Cerebellar nuclear complex (tissue), 1 donor: ENCODE data around the gene TMEM198.
A peak's percentile ranks its signal among the peaks of the same experiment; 100 is the strongest.

Experiments used
- DNase-seq, 2 experiments: peaks; one replicate each; lab custom pipeline; 2025; lab: John Stamatoyannopoulos, UW

Gene TMEM198

DNA sequence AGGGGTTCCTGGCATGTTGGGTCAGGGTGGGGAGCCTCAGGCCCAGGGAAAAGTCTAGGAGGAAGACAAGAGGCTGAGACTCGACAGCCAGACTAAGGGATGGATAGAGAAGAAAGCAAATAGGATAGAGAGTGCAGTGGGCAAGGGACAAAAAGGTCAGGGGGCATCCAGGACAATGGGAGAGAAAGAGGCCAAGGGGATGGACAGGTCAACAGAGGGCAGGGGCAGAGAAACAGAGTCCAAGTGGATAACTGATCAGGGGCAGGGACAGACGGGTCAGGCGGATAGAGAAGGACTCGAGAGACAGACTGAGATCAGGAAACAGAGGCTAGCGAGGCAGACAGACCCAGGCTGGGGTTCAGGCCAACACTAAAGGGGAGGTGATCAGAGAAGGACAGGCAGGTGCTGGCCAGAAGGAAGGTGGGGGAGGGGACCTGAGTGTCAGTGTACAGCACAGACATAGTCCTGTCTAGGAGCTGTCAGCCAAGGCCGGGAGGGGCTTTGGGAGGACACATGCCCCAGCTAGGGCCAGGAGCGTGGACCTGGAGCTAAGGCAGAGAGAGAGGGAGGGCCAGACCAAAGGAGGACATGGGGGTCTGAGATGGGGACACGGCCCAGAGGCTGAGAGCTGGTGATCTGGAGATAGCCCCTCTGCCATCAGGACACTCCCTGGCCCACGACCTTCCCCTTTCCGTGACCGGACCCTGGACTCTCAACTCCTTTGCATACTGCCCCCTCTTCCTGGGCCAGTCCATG, 17.3 kb upstream of the TMEM198 start:
- no peak for DNase-seq

DNA sequence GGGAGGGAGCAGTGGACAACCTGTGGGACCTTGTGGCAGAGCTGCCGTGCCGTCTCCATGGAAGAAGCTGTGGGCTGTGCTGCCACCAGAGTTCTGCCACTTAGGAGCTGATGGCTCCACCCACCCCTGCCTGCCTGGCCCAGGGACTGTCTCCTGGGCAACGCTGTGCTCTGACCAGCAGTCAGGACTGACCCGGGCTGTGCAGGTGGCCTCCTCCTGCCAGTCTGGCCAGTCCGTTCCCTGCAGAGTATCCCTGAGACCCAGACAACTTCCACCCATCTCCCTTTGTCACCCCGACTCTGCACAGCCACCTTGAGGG, 16.8 kb upstream of the TMEM198 start:
- no peak for DNase-seq

DNA sequence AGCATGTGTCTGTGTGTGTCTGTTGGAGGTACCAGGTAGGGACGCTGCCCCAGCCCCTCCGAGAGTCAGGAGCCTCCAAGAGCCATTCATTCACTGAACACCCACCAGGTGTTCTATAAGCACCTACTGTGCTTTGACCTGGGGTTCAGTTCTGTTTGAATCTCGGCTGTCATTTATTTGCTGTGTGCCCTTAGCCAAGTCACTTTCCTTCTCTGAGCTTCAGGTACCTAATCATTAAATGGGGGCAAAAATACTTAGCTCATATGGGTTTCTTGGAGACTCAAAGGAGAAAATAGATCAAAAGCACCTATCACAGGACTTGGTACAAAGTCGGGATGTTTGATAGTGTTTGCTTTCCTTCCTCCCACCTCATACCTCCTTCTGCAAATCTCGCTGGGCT, 16.4 kb upstream of the TMEM198 start:
- no peak for DNase-seq

DNA sequence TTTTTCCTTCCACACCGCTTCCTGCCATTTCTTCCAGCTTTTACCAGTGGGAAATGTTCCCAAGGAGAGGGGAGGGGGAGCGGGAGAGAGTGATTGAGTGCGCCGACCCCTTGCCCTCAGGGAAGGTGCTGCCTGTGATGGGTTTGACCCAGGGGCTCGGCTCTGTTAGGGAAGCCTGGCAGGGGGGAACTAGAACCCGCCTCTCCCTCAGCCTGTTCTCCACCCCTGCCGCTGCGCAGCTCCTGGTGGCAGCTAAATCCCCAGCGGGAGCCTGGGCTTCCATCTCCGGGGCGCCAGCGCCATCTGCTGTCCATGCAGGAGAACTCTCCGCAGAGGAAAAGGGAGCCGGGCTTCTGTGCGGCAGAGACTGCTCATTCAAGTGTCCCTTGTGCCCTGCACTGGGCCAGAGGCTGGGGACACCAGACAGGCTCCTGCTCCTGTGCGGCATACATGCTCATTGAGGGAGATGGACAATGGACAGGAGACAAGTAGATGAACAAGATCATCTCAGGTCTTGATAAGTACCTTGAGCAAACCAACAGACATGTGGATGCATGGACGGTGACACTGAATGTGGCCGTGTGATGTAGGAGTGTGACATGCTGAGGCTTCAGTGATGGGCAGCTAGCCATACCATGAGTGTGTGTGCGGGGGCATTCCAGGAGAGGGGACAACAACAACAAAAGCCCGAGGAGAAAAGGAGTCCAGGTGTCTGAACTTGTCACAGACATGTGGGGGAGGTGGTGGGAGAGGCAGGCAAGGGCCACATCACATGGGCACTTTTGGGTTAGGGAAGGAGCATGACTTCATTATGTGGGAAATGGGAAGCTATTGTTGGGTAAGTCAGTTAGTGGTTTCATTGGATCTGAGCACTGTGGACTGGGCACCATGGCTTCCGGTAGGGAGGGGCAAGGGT, 13.5 kb upstream of the TMEM198 start:
- peak; percentile 8 to 64 for DNase-seq

DNA sequence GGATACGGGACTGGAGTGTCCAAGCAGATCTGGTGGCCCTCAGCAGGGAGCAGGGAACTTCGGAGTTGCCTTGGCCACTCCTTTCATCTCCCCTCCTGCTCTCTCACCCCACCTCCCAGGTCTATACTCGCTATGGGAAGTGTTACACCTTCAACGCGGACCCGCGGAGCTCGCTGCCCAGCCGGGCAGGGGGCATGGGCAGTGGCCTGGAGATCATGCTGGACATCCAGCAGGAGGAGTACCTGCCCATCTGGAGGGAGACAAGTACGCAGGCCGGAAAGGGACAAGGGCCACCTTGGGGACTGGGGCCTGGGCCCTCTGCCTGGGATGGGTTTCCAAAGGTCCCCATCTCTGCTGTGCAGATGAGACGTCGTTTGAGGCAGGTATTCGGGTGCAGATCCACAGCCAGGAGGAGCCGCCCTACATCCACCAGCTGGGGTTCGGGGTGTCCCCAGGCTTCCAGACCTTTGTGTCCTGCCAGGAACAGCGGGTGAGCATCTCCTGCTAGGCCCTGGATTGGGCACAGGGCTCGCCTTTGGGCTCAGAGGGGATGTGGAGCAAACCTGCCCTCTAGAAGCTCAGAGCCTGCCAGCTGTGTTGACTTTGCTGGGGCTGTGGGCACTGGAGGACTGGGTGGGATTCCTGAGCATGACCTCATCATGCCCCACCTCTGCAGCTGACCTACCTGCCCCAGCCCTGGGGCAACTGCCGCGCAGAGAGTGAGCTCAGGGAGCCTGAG, 12.0 kb upstream of the TMEM198 start:
- DNase-seq = no peak

DNA sequence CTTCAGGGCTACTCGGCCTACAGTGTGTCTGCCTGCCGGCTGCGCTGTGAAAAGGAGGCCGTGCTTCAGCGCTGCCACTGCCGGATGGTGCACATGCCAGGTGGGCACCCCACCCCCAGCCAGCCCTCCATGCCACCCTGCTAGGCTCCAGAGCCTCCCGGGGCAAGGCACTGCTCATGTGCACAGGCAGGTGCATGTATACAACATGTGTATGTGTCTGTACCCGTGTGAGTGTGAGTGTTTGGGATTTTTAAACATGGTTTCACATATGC, 11.5 kb upstream of the TMEM198 start:
- no peak for DNase-seq

DNA sequence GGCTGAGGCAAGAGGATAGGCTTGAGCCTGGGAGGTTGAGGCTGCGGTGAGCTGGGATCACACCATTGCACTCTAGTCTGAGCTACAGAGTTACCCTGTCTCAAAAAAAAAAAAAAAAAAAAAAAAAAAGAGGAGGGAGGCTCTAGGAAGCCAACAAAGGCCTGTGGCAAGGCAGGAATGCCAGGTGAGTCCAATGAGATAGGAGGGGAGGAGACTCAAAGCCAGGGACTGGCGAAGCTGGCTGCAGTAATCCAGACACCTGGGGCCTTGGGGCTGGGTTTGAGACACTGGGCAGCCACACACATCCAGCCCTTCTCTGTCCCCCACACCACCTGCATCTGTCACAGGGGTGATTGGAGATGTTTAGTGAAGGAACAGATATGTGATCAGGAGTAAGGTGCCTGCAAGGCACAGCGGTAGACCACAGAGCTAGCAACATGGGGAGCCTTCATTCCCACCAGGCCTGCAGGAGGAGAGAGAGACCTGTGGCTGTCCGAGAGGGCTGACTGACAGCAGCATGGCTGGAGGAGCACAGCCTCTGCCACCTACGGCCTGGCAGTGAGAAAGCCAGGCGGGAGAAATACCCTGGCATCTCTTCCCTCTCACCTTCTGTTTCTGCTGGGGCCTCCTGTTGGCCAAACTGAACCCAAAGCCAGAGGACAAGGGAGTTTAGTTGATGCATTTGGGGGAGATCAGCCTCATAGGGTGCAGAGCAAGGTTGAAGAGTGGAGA, 9.7 kb upstream of the TMEM198 start:
- DNase-seq = no peak

DNA sequence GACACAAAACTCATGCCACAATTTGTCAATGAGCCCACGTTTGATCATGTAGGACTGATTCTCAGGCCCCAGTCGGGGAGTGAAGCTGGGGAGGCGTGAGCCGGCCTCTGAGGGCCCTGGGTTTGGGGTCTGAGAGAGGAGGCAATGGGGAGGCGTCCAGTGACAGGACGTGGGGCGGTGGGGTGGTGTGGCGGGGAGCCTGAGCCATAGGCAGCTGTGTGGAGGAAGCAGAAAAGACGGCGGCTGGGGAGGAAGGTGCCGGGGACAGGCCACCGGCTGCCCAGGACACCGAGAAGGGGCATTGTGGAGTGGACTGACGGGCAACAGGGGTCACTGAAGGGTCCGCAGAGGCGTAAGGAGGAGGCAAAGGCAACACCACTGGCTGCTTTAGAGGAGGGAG, 7.4 kb upstream of the TMEM198 start:
- no peak for DNase-seq

DNA sequence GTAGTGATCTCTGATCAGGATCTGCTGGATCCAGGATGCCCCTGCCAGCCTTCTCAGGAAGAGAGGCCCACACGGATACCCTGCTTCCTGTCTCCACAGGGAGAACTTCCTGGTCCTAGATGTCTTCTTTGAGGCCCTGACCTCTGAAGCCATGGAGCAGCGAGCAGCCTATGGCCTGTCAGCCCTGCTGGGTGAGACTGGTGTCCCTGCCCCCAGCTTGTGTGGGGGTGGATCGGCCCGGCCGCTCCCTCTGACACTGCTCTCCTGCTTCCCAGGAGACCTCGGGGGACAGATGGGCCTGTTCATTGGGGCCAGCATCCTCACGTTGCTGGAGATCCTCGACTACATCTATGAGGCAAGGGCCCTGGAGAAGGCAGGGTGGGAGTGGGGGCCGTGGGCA, 6.9 kb upstream of the TMEM198 start:
- DNase-seq = no peak

DNA sequence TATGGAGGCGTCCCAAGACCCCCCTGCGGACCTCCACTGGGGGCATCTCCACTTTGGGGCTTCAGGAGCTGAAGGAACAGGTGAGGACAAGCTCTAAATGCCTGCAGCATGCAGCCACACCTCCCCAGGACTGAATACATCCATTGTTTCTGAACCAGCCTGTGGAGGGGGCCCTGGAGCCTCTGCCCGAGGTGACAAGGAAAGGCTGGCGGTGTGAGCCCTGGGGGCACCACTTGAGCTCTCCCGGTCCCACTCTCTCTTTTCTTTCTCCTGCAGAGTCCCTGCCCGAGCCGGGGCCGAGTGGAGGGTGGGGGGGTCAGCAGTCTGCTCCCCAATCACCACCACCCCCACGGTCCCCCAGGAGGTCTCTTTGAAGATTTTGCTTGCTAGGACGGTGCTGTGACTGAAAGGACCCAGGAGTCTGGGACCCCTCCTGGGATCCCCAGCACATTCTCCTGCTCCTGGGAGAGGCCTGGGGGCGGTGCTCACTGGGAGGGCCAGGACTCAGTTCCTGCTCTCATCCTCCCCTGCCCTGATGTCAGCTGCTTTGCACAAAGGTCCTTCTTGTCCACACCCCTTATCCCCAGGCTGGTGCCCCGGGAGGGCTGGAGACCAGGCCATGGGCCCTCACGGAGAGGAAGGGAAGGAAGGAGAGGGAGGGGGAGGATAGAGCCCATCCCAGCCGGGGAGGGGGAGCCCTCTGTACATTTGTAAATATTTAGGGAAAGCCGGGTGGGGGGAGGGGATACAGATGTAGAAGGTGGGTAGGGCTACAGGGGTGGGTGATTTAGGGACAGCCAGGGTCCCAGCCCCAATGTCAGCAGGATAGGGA, 6.0 kb upstream of the TMEM198 start:
- DNase-seq = no peak

DNA sequence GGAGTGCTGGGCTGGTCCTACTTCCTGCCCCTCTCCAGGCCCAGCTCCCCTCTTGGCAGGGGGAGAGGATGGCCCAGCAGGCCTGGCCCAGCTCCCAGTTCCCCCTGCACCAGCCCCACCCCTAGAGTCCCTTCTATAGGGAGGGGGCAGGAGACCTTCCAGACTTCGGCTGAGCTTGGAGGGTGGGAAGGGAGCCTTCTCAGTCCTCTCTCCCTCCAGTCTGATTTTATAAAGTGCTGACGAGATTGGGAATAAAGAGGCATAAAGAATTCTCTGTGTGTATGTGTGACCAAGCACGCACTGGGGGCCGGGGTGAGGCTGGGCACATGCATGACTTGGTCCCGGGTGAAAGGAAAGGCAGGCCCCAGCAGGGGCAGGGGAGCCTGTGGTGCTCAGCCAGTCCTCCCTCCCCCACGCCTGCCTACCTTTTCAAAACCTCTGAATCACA, 5.3 kb upstream of the TMEM198 start:
- no peak for DNase-seq

DNA sequence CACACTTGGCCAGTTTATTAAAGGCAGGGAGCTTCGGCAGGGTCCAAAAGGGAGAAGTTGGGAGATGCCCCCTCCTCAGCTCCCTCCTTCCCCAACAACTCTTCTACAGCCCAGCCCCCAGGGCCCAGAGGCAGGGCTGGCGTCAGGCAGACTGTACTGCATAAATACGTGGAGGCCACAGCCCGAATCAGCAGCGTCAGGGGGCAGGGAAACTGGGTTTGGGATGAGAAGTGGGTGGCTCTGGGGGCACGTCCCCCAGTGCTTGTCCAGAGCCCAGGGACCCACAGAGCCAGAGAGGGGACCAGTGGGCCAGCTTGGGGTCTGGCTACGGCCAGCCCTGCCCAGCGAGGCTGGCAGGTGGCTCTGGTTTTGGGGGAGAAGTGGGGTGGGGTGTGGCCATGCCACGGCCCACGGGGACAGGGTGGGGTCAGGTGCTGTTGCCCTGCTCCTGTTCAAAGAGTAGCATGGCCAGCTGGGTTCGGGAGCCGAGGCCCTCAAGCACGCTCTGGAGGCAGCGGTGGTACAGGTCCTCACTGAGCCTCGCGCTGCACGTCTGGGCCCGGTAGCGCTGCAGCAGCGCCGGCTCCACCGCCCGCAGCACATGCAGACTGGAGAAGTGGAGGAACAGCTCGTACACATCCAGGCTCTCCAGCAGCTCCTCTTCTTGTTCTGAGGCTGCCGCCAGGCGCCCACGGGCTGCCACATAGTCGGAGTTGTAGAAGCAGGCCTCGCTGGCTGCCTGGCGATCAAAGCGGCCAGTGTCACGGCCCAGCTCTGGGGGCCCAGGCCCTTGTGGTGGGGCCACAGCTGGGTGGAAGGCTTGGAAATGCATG, 4.7 kb upstream of the TMEM198 start:
- DNase-seq = no peak

DNA sequence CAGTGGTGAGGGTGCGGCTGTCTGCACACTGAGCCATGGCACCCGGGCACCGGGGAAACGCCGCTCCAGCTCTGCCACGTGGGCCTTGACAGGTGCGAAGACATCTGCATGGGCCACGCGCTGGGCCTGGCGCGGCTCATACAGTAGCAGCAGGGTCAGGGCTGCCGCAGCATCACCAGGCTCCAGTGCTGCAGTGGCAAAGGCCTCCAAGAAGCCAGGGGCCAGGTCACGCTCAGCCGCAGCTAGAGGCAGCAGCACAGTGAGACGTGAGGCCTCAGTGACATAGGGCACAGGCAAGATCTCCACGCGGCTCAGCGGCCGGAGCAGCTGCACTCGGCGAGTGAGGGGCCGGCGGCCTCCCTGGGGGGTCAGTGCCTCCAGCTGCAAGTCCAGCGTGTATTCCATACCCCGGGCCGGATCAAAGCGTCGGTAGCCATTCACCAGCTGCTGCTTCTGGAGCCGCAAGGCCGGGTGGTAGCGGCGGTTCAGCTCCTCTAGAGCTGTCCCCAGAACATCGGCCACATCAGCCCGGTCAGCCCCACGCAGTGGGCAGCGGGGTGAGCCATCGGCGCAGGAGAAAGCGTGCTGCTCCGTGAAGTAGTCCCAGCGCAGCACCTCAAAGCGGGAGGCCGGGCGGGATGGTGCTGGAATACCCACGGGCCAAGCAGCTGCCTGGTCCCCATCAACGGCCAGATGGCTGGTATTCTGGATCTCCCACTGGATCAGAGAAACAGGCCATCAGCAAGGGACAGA, 3.7 kb upstream of the TMEM198 start:
- no peak for DNase-seq

DNA sequence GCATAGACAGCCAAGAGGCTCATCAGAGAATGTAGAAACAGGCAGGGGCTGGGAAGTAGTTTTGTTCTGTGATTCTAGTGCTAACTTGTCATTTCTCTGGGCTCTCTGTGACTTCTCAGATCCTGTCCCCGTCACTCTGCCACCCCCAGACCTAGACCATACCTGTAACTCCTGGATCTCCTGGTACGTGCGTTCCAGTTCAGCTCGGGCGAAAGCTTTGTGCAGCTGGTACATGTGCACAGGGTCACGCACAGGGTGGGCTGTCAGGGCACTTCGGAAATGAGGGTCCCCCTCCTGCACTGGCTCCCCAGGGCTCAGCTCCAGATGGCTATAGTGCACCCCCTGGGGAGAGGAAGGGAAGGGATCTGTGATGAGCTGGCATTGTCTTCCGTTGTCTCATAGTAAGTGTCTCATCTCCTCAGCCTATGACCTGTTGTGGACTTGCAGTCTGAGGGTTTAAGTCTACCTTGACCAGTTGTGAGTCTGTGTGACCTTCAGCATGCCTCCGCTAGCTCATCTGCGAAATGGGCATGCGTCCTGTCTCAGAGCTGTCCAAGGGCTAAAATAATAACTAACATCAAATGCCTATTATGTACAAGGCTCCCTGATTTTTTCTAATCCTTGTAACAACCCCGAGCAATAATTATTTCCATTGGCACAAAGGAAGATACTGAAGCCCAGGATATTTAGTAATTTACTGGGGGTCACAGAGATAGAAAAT, 2.9 kb upstream of the TMEM198 start:
- DNase-seq = no peak

DNA sequence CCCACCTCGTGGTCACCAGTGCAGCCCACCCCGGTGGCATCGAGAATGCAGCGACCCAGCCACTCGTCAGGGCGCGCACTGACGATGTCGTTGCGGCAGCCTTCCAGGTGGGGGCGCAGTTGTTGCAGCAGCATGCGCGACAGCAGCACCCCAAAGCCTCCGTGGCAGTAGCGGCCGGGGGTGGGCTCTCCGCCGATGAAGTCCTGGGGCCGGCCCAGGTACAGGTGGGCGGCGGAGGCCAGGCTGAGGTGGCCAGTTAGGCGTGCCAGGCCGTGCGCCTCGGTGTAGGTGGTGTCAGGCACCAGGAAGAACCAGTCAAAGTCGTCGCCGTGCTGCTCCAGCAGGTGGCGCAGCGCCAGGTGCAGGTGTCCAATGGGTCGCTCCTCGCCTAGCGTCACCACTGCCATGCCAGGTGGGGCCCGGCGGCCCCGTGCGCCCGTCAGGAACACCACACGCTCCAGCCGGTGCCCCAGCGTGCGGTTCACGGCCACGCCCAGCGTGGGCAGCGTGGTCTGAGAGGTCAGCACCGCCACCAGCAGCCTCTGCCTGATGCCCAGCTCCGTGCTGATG, 2.1 kb upstream of the TMEM198 start:
- DNase-seq = peak in 1 of 2 experiments; percentile 50

DNA sequence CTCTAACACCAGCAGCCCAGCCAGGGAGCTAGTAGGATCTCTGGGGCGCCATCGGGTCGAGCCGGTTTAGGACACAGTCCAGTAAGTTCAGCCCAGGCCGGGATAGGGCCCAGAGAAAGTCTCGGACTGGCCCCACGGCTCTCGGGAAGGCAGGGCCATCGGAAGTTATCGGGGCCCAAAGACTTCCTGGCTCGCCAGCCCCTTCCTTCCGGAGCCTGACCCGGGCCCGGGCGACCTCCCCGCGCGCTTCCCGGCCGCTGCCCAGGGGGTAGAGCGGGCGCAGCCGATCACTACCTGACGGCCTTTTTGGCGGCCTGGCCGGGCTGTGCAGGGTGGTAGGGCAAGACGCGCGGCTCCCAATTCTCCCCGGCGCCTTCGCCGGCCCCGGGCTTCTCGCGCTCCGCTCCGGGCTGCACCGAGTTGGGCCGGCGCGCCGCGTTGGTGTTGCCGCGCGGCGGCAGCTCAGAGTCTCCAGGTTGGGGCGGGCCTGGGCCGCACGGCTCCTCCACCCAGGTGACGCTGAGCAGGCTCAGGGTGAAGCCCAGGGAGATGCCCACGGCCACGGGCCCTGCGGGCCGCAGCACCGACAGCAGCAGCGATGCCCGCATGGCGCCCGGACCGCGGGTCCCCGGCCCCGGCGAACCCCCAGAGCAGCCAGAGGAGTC, 765 bp upstream of the TMEM198 start:
- no peak for DNase-seq

DNA sequence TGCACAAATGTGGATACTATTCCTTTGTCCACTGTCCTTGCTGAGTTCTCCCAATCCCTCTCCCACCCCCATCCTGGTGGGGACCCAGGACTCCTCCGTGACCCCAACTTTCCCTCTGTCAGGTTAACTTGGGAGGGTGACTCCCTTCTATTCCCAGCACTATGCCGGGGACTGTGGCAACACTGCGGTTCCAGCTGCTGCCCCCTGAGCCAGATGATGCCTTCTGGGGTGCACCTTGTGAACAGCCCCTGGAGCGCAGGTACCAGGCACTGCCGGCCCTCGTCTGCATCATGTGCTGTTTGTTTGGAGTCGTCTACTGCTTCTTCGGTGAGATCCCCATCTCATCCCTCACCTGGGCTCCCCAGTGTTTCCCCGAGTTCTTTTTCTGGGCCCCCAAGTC, 739 bp downstream of the TMEM198 start:
- no peak for DNase-seq

DNA sequence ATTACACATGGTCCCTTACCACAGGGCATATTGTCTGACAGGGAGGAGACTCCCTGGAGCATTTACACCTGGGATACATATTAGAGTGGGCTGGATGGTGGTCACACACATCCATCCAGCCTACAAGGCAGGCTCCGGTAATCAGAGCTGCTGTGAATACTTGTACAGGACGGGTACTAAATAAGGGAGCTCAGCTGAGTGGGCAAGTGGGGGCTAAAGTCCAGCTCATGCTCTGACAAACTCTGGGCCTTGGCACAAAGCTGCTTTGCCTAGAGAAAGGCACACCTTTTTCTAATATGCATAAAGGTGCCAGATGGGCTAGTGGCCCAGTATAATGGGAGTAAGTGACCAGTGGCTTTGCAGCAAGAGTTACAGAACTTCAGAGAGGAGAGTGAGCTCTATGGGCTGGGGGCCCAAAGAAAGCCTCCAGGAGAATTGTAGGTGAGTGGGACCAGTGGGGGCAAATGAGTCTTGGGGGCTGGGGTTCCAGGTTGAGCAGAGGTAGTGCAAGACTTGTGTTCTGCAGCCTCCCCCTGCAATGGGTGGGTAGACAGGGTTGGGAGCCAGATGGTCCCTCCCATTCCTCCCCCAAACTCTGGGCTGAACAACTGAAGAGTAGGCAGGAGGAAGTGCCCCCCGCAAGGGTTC, 1.6 kb downstream of the TMEM198 start:
- DNase-seq = no peak
